Measurements from ENCODE around the gene ADCK1. TPM values are rescaled to one million over a fixed set of nuclear protein-coding genes. Genes with fewer than 3 reads are reported as not detected.

ADCK1 gene
- total RNA-seq, 2 donors from 2014 or later = 6.9 to 7.4 TPM

DNA sequence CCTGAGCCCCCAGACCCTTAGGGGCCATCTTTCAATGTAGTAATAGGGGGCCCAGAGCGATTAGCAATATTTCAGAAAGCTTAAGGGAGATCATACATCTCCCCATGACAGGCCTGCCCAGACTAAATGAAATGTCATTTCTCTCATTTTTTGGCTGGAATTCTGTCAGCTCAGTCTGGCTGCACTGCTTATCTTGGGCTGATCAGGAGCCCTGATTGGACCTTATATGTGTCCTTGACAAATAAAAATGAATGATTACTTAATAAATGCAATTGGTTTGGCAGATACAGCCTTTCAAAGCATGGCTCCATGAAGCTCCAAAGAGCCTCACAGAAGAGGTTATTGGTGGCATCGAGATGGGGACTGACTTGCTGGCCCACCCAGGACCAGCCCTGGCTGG lies 121.9 kb downstream of the ADCK1 start:
- Mint-ChIP-seq H3K4me3 (no peak overlapping the region), H3K36me3 (ENCODE audit: low read depth) (no peaks in the 10 kb centered on the region)
- no peaks in the 10 kb centered on the region for H3K4me1 ChIP-seq (ENCODE audit: control insufficient read depth, insufficient read depth, low read length)

DNA sequence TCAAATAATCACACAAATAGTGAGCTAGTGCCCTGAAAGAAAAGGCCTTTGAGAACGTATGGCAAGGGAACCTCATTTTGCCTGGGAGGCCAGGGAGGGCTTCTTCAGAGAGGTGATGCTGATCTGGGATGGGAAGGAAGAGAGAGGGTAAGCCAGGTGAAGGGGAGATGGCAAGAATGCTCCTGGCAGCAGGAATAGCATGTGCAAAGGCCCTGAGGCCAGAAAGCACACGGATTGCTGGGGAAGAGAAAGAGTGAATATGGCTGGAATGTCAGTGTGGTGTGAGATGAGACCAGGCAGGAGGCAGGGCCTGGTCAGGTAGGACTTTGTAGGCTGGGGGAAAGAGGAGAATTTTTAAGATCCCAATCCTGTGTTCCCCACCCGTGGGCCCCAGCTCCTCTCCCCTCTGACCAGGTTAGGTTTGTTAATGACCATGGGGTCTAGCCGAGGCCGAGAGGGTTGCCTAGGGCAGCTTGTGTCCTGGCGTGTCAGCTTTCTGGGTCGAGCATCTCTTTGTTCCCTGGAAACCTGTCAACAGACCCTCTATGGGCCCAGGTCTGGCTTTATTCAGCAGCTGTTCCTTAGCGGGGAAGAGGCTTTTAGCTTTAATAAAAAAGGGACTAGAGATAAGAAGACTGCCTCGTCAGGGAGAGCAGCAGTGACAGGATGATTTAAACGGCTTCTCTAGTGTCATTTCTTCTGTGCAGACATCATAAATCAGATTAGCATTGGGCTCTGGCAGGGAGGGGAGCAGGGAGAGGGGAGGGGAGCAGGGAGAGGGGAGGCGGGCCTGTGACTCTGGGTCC lies 123.4 kb downstream of the ADCK1 start:
- Histone ChIP-seq H3K4me1 (ENCODE audit: control insufficient read depth, insufficient read depth, low read length) (no peaks in the 10 kb centered on the region), H3K9ac (ENCODE audit: extremely low read depth, low read length, poor library complexity, severe bottlenecking) (no peak overlapping the region), H3K36me3 (ENCODE audit: control insufficient read depth, insufficient read depth, low read length) (no peaks in the 10 kb centered on the region), H3K27me3 (ENCODE audit: control insufficient read depth, insufficient read depth, low read length, poor library complexity, severe bottlenecking) (no peaks in the 10 kb centered on the region), H3K4me3 (ENCODE audit: low read length) (no peak overlapping the region), H3K27ac (ENCODE audit: low read depth, low read length) (peak overlapping the region; percentile 54), H3K9me3 (ENCODE audit: control insufficient read depth, low read length) (peaks cover 4% of the 10 kb centered on the region)
- H3K9me3 Mint-ChIP-seq = peaks cover 7% of the 10 kb centered on the region
- TF ChIP-seq, protein P1, sequence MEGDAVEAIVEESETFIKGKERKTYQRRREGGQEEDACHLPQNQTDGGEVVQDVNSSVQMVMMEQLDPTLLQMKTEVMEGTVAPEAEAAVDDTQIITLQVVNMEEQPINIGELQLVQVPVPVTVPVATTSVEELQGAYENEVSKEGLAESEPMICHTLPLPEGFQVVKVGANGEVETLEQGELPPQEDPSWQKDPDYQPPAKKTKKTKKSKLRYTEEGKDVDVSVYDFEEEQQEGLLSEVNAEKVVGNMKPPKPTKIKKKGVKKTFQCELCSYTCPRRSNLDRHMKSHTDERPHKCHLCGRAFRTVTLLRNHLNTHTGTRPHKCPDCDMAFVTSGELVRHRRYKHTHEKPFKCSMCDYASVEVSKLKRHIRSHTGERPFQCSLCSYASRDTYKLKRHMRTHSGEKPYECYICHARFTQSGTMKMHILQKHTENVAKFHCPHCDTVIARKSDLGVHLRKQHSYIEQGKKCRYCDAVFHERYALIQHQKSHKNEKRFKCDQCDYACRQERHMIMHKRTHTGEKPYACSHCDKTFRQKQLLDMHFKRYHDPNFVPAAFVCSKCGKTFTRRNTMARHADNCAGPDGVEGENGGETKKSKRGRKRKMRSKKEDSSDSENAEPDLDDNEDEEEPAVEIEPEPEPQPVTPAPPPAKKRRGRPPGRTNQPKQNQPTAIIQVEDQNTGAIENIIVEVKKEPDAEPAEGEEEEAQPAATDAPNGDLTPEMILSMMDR (conservative IDR thresholded peaks at IDR 0.05) = no peak
- H3K27me3 Mint-ChIP-seq (ENCODE audit: insufficient read depth) = no peaks in the 10 kb centered on the region
- no peak overlapping the region for H3K4me3 Mint-ChIP-seq
- no peak overlapping the region for H3K27ac Mint-ChIP-seq
- no peaks in the 10 kb centered on the region for H3K4me1 Mint-ChIP-seq
- H3K36me3 Mint-ChIP-seq (ENCODE audit: low read depth) = no peaks in the 10 kb centered on the region
- 89 to 90% methylated on average over 9 to 10 of the region's 11 CpGs for WGBS, 2 experiments (ENCODE audit: insufficient coverage in 1 of 2, insufficient read length in 1 of 2)
- DNase-seq = no peak

More for the DNA sequence above, 121.9 kb downstream of the ADCK1 start:
- 94 to 100% methylated on average over 1 to 2 of the region's 2 CpGs for WGBS, 2 experiments (ENCODE audit: insufficient coverage in 1 of 2, insufficient read length in 1 of 2)
- Histone ChIP-seq H3K27me3 (ENCODE audit: control insufficient read depth, insufficient read depth, low read length, poor library complexity, severe bottlenecking) (no peaks in the 10 kb centered on the region), H3K36me3 (ENCODE audit: control insufficient read depth, insufficient read depth, low read length) (no peaks in the 10 kb centered on the region), H3K9ac (ENCODE audit: extremely low read depth, low read length, poor library complexity, severe bottlenecking) (no peak overlapping the region), H3K9me3 (ENCODE audit: control insufficient read depth, low read length) (peaks cover 4% of the 10 kb centered on the region), H3K27ac (ENCODE audit: low read depth, low read length) (no peak overlapping the region), H3K4me3 (ENCODE audit: low read length) (no peak overlapping the region)
- H3K9me3 Mint-ChIP-seq = peaks cover 7% of the 10 kb centered on the region
- H3K27me3 Mint-ChIP-seq (ENCODE audit: insufficient read depth) = no peaks in the 10 kb centered on the region
- H3K4me1 Mint-ChIP-seq = no peaks in the 10 kb centered on the region
- H3K27ac Mint-ChIP-seq = no peak overlapping the region
- DNase-seq = no peak
- TF ChIP-seq, protein P1 (conservative IDR thresholded peaks at IDR 0.05) = no peak

GRCh38 chr14:77924141-77924948 lies 124.4 kb downstream of the ADCK1 start:
- Mint-ChIP-seq H3K36me3 (ENCODE audit: low read depth) (no peaks in the 10 kb centered on the region), H3K4me3 (no peak overlapping the region), H3K27ac (no peak overlapping the region), H3K9me3 (peaks cover 7% of the 10 kb centered on the region), H3K4me1 (no peaks in the 10 kb centered on the region), H3K27me3 (ENCODE audit: insufficient read depth) (no peaks in the 10 kb centered on the region)
- TF ChIP-seq, protein P1 (conservative IDR thresholded peaks at IDR 0.05) = no peak
- H3K9ac ChIP-seq (ENCODE audit: extremely low read depth, low read length, poor library complexity, severe bottlenecking) = no peak overlapping the region
- H3K36me3 ChIP-seq (ENCODE audit: control insufficient read depth, insufficient read depth, low read length) = no peaks in the 10 kb centered on the region
- WGBS, 2 experiments (ENCODE audit: insufficient coverage in 1 of 2, insufficient read length in 1 of 2) = 95 to 98% methylated on average over 12 to 22 of the region's 22 CpGs
- H3K27me3 ChIP-seq (ENCODE audit: control insufficient read depth, insufficient read depth, low read length, poor library complexity, severe bottlenecking) = no peaks in the 10 kb centered on the region
- H3K9me3 ChIP-seq (ENCODE audit: control insufficient read depth, low read length) = peaks cover 4% of the 10 kb centered on the region
- no peak overlapping the region for H3K4me3 ChIP-seq (ENCODE audit: low read length)
- no peaks in the 10 kb centered on the region for H3K4me1 ChIP-seq (ENCODE audit: control insufficient read depth, insufficient read depth, low read length)
- DNase-seq = no peak
- no peak overlapping the region for H3K27ac ChIP-seq (ENCODE audit: low read depth, low read length)
